H9 (cell line): ENCODE measurements around the gene POLD1. TPM values are rescaled to one million over a fixed set of nuclear protein-coding genes. Genes with fewer than 3 reads are reported as not detected.

Source experiments
- DNase-seq: peaks from one replicate; pipeline ENCODE4 v3.0.0-alpha.2; 2017
- H2AFZ ChIP-seq: one replicate; pipeline ENCODE4 v1.6.1; 2013; ENCODE audit warnings: mild to moderate bottlenecking, low read length, control low read depth, moderate library complexity
- H2AK5ac ChIP-seq: 2 replicates; pipeline ENCODE4 v1.6.1; 2013; ENCODE audit warnings: low read length, control low read depth, mixed read lengths; ENCODE audit not compliant: insufficient read length
- H2BK120ac ChIP-seq: one replicate; pipeline ENCODE4 v1.6.1; 2013; ENCODE audit warnings: low read depth, mild to moderate bottlenecking, low read length, control low read depth, inconsistent platforms; ENCODE audit not compliant: poor library complexity, severe bottlenecking
- H2BK12ac ChIP-seq: 2 replicates; pipeline ENCODE4 v1.6.1; 2013; ENCODE audit warnings: low read length, control low read depth, mixed read lengths, low read depth; ENCODE audit not compliant: insufficient read length
- H2BK15ac ChIP-seq: 2 replicates; pipeline ENCODE4 v1.6.1; 2013; ENCODE audit warnings: low read depth, low read length, control low read depth
- H2BK20ac ChIP-seq: one replicate; pipeline ENCODE4 v1.6.1; 2013; ENCODE audit warnings: low read depth, mild to moderate bottlenecking, low read length, control low read depth, inconsistent platforms; ENCODE audit not compliant: poor library complexity, severe bottlenecking
- H2BK5ac ChIP-seq: 2 replicates; pipeline ENCODE4 v1.6.1; 2013; ENCODE audit warnings: low read length, control low read depth, mixed read lengths; ENCODE audit not compliant: insufficient read length
- H3K14ac ChIP-seq: 2 replicates; pipeline ENCODE4 v1.6.1; 2013; ENCODE audit warnings: low read length, control low read depth; ENCODE audit not compliant: insufficient read depth
- H3K18ac ChIP-seq: 2 replicates; pipeline ENCODE4 v1.6.1; 2013; ENCODE audit warnings: low read depth, mild to moderate bottlenecking, mixed read lengths, low read length, control low read depth; ENCODE audit not compliant: insufficient read length
- H3K23ac ChIP-seq: 2 replicates; pipeline ENCODE4 v1.6.1; 2013; ENCODE audit warnings: low read length, control low read depth, mixed read lengths, low read depth; ENCODE audit not compliant: insufficient read length
- H3K23me2 ChIP-seq: 2 replicates; pipeline ENCODE4 v1.6.1; 2013; ENCODE audit warnings: low read depth, mild to moderate bottlenecking, mixed read lengths, low read length, control low read depth; ENCODE audit not compliant: insufficient read length, poor library complexity, severe bottlenecking
- H3K27ac ChIP-seq: 2 replicates; pipeline ENCODE4 v1.5.1; 2013; ENCODE audit warnings: low read length, control low read depth, mixed read lengths, low read depth; ENCODE audit not compliant: insufficient read length
- H3K27me3 ChIP-seq: 2 replicates; pipeline ENCODE4 v1.6.1; 2013; ENCODE audit warnings: low read length, control low read depth, inconsistent platforms; ENCODE audit not compliant: insufficient read depth
- H3K4ac ChIP-seq: 2 replicates; pipeline ENCODE4 v1.6.1; 2013; ENCODE audit warnings: low read depth, mild to moderate bottlenecking, control low read depth, inconsistent platforms, low read length, moderate library complexity
- H3K4me1 ChIP-seq: 2 replicates; pipeline ENCODE4 v1.6.1; 2013; ENCODE audit warnings: low read length, control low read depth, inconsistent platforms; ENCODE audit not compliant: insufficient read depth
- H3K4me2 ChIP-seq: 2 replicates; pipeline ENCODE4 v1.6.1; 2013; ENCODE audit warnings: low read length, control low read depth, mixed read lengths; ENCODE audit not compliant: insufficient read length, insufficient read depth
- H3K56ac ChIP-seq: 2 replicates; pipeline ENCODE4 v1.6.1; 2013; ENCODE audit warnings: low read depth, mild to moderate bottlenecking, mixed read lengths, low read length, control low read depth; ENCODE audit not compliant: insufficient read length
- H3K79me1 ChIP-seq: 2 replicates; pipeline ENCODE4 v1.6.1; 2013; ENCODE audit warnings: low read depth, mild to moderate bottlenecking, moderate library complexity, low read length, control low read depth, inconsistent platforms; ENCODE audit not compliant: insufficient read depth, poor library complexity, severe bottlenecking
- H3K79me2 ChIP-seq: 2 replicates; pipeline ENCODE4 v1.6.1; 2013; ENCODE audit warnings: low read length, control low read depth, inconsistent platforms; ENCODE audit not compliant: insufficient read depth
- H3K9ac ChIP-seq: 2 replicates; pipeline ENCODE4 v1.6.1; 2013; ENCODE audit warnings: low read length, control low read depth, mixed read lengths; ENCODE audit not compliant: insufficient read length; ENCODE audit errors: extremely low read depth
- H3K9me3 ChIP-seq: one replicate; pipeline ENCODE4 v1.6.1; 2013; ENCODE audit warnings: low read depth, low read length, inconsistent platforms; ENCODE audit not compliant: control insufficient read depth
- H3T11ph ChIP-seq: one replicate; pipeline ENCODE4 v1.6.1; 2013; ENCODE audit warnings: mild to moderate bottlenecking, low read length, control low read depth, inconsistent platforms
- H4K20me1 ChIP-seq: one replicate; pipeline ENCODE4 v1.6.1; 2013; ENCODE audit not compliant: control insufficient read depth, insufficient read length, insufficient read depth
- H4K5ac ChIP-seq: 2 replicates; pipeline ENCODE4 v1.6.1; 2013; ENCODE audit warnings: low read depth, mild to moderate bottlenecking, mixed read lengths, low read length, control low read depth; ENCODE audit not compliant: insufficient read length
- H4K8ac ChIP-seq: replicated peaks from 2 replicates; pipeline ENCODE4 v1.6.1; 2013; ENCODE audit warnings: low read length, control low read depth, mixed read lengths, low read depth; ENCODE audit not compliant: insufficient read length
- H4K91ac ChIP-seq: 2 replicates; pipeline ENCODE4 v1.6.1; 2013; ENCODE audit warnings: low read depth, mild to moderate bottlenecking, moderate library complexity, mixed read lengths, low read length, control low read depth; ENCODE audit not compliant: insufficient read length
- H3K27ac Mint-ChIP-seq, 3 experiments: 2 replicates in 2 of 3; 3 replicates in 1 of 3; pipeline ENCODE4 v1.8.0; 2020 to 2021; ENCODE audit warnings: mixed read lengths in 3 of 3, mild to moderate bottlenecking in 1 of 3, moderate library complexity in 1 of 3
- H3K27me3 Mint-ChIP-seq: 2 replicates; pipeline ENCODE4 v1.8.0; 2021; ENCODE audit warnings: low read depth, mild to moderate bottlenecking, moderate library complexity, mixed read lengths
- H3K36me3 Mint-ChIP-seq, 3 experiments: 2 replicates in 2 of 3; 3 replicates in 1 of 3; pipeline ENCODE4 v1.8.0; 2020 to 2021; ENCODE audit warnings: low read depth in 3 of 3, mixed read lengths in 3 of 3; ENCODE audit not compliant: insufficient read depth in 1 of 3
- H3K4me1 Mint-ChIP-seq, 2 experiments: 2 replicates each; pipeline ENCODE4 v1.8.0; 2020; ENCODE audit warnings: mixed read lengths in 2 of 2
- H3K4me3 Mint-ChIP-seq, 2 experiments: 2 replicates in 1 of 2; 3 replicates in 1 of 2; pipeline ENCODE4 v1.8.0; 2020 to 2021; ENCODE audit warnings: mild to moderate bottlenecking in 2 of 2, mixed read lengths in 2 of 2, moderate library complexity in 1 of 2
- H3K9me3 Mint-ChIP-seq, 2 experiments: 2 replicates in 1 of 2; 3 replicates in 1 of 2; pipeline ENCODE4 v1.8.0; 2020; ENCODE audit warnings: mild to moderate bottlenecking in 2 of 2, mixed read lengths in 2 of 2, moderate library complexity in 1 of 2
- CTCF ChIP-seq: fragments of 200-600 bp; sonication (generic); conservative IDR thresholded peaks from 3 replicates; pipeline ENCODE4 v1.8.0; 2021; ENCODE audit warnings: antibody characterized with exemption, mild to moderate bottlenecking
- WGBS: extraction: QIAGEN DNeasy Blood & Tissue Kit; methylation state at CpG from one replicate; pipeline ENCODE4 v1.1.7; 2013; ENCODE audit warnings: missing lambda C conversion rate, low lambda C conversion rate, mixed read lengths; ENCODE audit not compliant: insufficient read length; ENCODE audit errors: extremely low coverage; 5-methylcytosine and 5-hydroxymethylcytosine counted together
- long read RNA-seq: library from polyadenylated mRNA; unstranded; transcript quantifications from one replicate; pipeline ENCODE4 v2.0.0, GENCODE V29; 2020
- total RNA-seq: library from RNA; stranded (reverse); gene quantifications from 2 replicates; pipeline ENCODE4 v1.2.1, GENCODE V29; 2021

The POLD1 gene
- total RNA-seq: 165 and 178 TPM in 2 replicates
- long read RNA-seq, transcript POLD1-214 (27 exons, 3,517 nt): minor isoform, 10 of 641 reads
- long read RNA-seq, transcript POLD1-210 (27 exons, 3,437 nt): minor isoform, 20 of 641 reads
- long read RNA-seq, transcript POLD1-201 (27 exons, 3,444 nt): major isoform, 285 of 641 reads
- long read RNA-seq, transcript POLD1-212 (26 exons, 3,474 nt): minor isoform, 7 of 641 reads
- long read RNA-seq, partial matches to known transcripts: 88 of 641 reads
- long read RNA-seq, other reads (novel, unspliced or antisense): 231 of 641 reads

GRCh38 chr19:50383852-50384684 lies at the start of gene POLD1:
Gene POLD1 (plus strand): TSS chr19:50384347. CDS start chr19:50398852, 14,505 bp downstream.
- H3K27ac ChIP-seq: no peak within 1 kb of the TSS
- no peak for TF ChIP-seq CTCF
- H3K79me1 ChIP-seq: peaks cover 8% of the 10 kb centered on the region
- no peak within 1 kb of the TSS for H3K23ac ChIP-seq
- no peak within 1 kb of the TSS for H3K56ac ChIP-seq
- no peaks in the 10 kb centered on the region for H3K9me3 ChIP-seq
- H3K9ac ChIP-seq: peak within 1 kb of the TSS; percentile 86
- H3K27me3 ChIP-seq: no peaks in the 10 kb centered on the region
- H2AFZ ChIP-seq: no peak within 1 kb of the TSS
- H2BK5ac ChIP-seq: no peak within 1 kb of the TSS
- H3T11ph ChIP-seq: no peak within 1 kb of the TSS
- no peaks in the 10 kb centered on the region; a peak in 2 of 5 replicates for H3K9me3 Mint-ChIP-seq
- no peaks in the 10 kb centered on the region for H4K20me1 ChIP-seq
- no peak within 1 kb of the TSS for H2BK20ac ChIP-seq
- H3K27ac Mint-ChIP-seq: peak within 1 kb of the TSS; percentile 96 to 99 (median 99)
- peaks cover 15 to 17% of the 10 kb centered on the region in 2 experiments for H3K4me1 Mint-ChIP-seq
- peak within 1 kb of the TSS; percentile 99 for H3K4me2 ChIP-seq
- WGBS: no CpG with 5 or more reads among the region's 78 CpGs
- H3K4ac ChIP-seq: no peak within 1 kb of the TSS
- H4K91ac ChIP-seq: no peak within 1 kb of the TSS
- peaks cover 12% of the 10 kb centered on the region; the same call in 1 of the 2 replicates for H3K79me2 ChIP-seq
- H3K18ac ChIP-seq: peak within 1 kb of the TSS; percentile 95
- peak within 1 kb of the TSS; percentile 94 for H3K4me3 Mint-ChIP-seq
- peak within 1 kb of the TSS; percentile 96 for H3K14ac ChIP-seq
- peaks cover 42 to 62% (median 52%) of the 10 kb centered on the region in 3 experiments for H3K36me3 Mint-ChIP-seq
- peak; percentile 98 for DNase-seq
- H4K8ac ChIP-seq: no peak within 1 kb of the TSS
- no peak within 1 kb of the TSS for H2BK120ac ChIP-seq
- H2AK5ac ChIP-seq: no peak within 1 kb of the TSS
- peaks cover 14% of the 10 kb centered on the region for H3K23me2 ChIP-seq
- H2BK12ac ChIP-seq: no peak within 1 kb of the TSS
- no peak within 1 kb of the TSS for H4K5ac ChIP-seq
- no peaks in the 10 kb centered on the region; the same call in 1 of the 2 replicates for H3K27me3 Mint-ChIP-seq
- H2BK15ac ChIP-seq: no peak within 1 kb of the TSS
- H3K4me1 ChIP-seq: no peaks in the 10 kb centered on the region
